IMR-90 (cell line): ENCODE measurements around the gene ADAMTSL1. TPM values are rescaled to one million over a fixed set of nuclear protein-coding genes. Genes with fewer than 3 reads are reported as not detected.

Source experiments
- ATAC-seq: fragments of 200-7000 bp; cut with Tn5 transposase; 2 replicates; pipeline ENCODE4 v1.9.1; 2020; ENCODE audit warnings: low read depth, mild to moderate bottlenecking, moderate library complexity
- BruUV-seq: library from RNA; stranded (reverse); fragments of 400-500 nt; replicated peaks from 2 replicates; lab custom pipeline; 2021; lab: Mats Ljungman, UMichigan
- CTCF ChIA-PET: fragments of 300-600 bp; formaldehyde crosslinking; extraction: SDS; loops from one replicate; lab custom pipeline; 2021; ENCODE audit warnings: antibody characterized with exemption; lab: Yijun Ruan, JAX
- POLR2A ChIA-PET: fragments of 300-600 bp; sonication (Branson Sonifier 250); formaldehyde crosslinking; loops from one replicate; lab custom pipeline; 2022; ENCODE audit warnings: antibody characterized with exemption; ENCODE audit not compliant: unreplicated experiment; lab: Charles Lee
- DNase-seq: peaks from one replicate; pipeline ENCODE4 v3.0.0; 2013
- H2AFZ ChIP-seq: replicated peaks from 2 replicates; pipeline ENCODE3; 2013; ENCODE audit warnings: low read length, mild to moderate bottlenecking; ENCODE audit not compliant: poor library complexity
- H2AK5ac ChIP-seq: 2 replicates; pipeline ENCODE4 v1.6.1; 2013; ENCODE audit warnings: low read depth, low read length, inconsistent platforms
- H2AK9ac ChIP-seq: replicated peaks from 2 replicates; pipeline ENCODE3; 2013; ENCODE audit warnings: mild to moderate bottlenecking, low read depth, low read length, moderate library complexity; ENCODE audit not compliant: poor library complexity
- H2BK120ac ChIP-seq: 2 replicates; pipeline ENCODE4 v1.6.1; 2013; ENCODE audit warnings: low read depth, low read length, inconsistent platforms
- H2BK15ac ChIP-seq: 3 replicates; pipeline ENCODE4 v1.6.1; 2013; ENCODE audit warnings: low read depth, low read length, inconsistent platforms
- H2BK20ac ChIP-seq: 2 replicates; pipeline ENCODE4 v1.6.1; 2013; ENCODE audit warnings: low read depth, mild to moderate bottlenecking, inconsistent platforms, low read length, moderate library complexity
- H2BK5ac ChIP-seq: 2 replicates; pipeline ENCODE4 v1.6.1; 2013; ENCODE audit warnings: mild to moderate bottlenecking, low read depth, low read length, inconsistent platforms; ENCODE audit not compliant: poor library complexity, severe bottlenecking
- H3K14ac ChIP-seq: replicated peaks from 2 replicates; pipeline ENCODE4 v1.6.1; 2013; ENCODE audit warnings: low read depth, low read length, inconsistent platforms
- H3K18ac ChIP-seq: 2 replicates; pipeline ENCODE4 v1.6.1; 2013; ENCODE audit warnings: low read depth, low read length, control low read depth
- H3K23ac ChIP-seq: 2 replicates; pipeline ENCODE4 v1.6.1; 2013; ENCODE audit warnings: low read depth, low read length, inconsistent platforms
- H3K27ac ChIP-seq: 2 replicates; pipeline ENCODE4 v1.5.1; 2013; ENCODE audit warnings: mild to moderate bottlenecking, control low read depth, low read length; ENCODE audit not compliant: insufficient read depth
- H3K27me3 ChIP-seq: 2 replicates; pipeline ENCODE4 v1.6.1; 2013; ENCODE audit warnings: low read length; ENCODE audit not compliant: control insufficient read depth, insufficient read depth
- H3K36me3 ChIP-seq: 2 replicates; pipeline ENCODE4 v1.6.1; 2013; ENCODE audit warnings: low read length, mixed read lengths; ENCODE audit not compliant: control insufficient read depth, insufficient read depth
- H3K4ac ChIP-seq: 2 replicates; pipeline ENCODE4 v1.6.1; 2013; ENCODE audit warnings: low read depth, low read length, inconsistent platforms
- H3K4me1 ChIP-seq: 2 replicates; pipeline ENCODE4 v1.6.1; 2013; ENCODE audit warnings: low read length, mixed read lengths; ENCODE audit not compliant: control insufficient read depth, insufficient read depth
- H3K4me2 ChIP-seq: 2 replicates; pipeline ENCODE4 v1.6.1; 2013; ENCODE audit warnings: low read depth, mild to moderate bottlenecking, control low read depth, low read length, moderate library complexity
- H3K4me3 ChIP-seq: 2 replicates; pipeline ENCODE4 v1.5.1; 2013; ENCODE audit warnings: low read depth, mild to moderate bottlenecking, control low read depth, low read length, moderate library complexity; ENCODE audit not compliant: insufficient read depth
- H3K56ac ChIP-seq: 2 replicates; pipeline ENCODE4 v1.6.1; 2013; ENCODE audit warnings: low read length, inconsistent platforms; ENCODE audit not compliant: insufficient read depth; ENCODE audit errors: extremely low read depth
- H3K79me1 ChIP-seq, 2 experiments: 2 replicates each; pipeline ENCODE4 v1.6.1; 2013; ENCODE audit warnings: low read length in 2 of 2, inconsistent platforms in 1 of 2, low read depth in 1 of 2
- H3K9ac ChIP-seq: 2 replicates; pipeline ENCODE4 v1.6.1; 2013; ENCODE audit warnings: low read depth, low read length, control low read depth
- H3K9me1 ChIP-seq: 2 replicates; pipeline ENCODE4 v1.6.1; 2013; ENCODE audit warnings: low read length, inconsistent platforms; ENCODE audit not compliant: insufficient read depth
- H3K9me3 ChIP-seq: 2 replicates; pipeline ENCODE4 v1.6.1; 2013; ENCODE audit warnings: low read length; ENCODE audit not compliant: control insufficient read depth, insufficient read depth
- H4K20me1 ChIP-seq: 2 replicates; pipeline ENCODE4 v1.6.1; 2013; ENCODE audit warnings: low read length, inconsistent platforms; ENCODE audit not compliant: insufficient read depth
- H4K5ac ChIP-seq: 2 replicates; pipeline ENCODE4 v1.6.1; 2013; ENCODE audit warnings: mild to moderate bottlenecking, low read depth, low read length, control low read depth
- H4K8ac ChIP-seq, 2 experiments: 2 replicates each; pipeline ENCODE4 v1.6.1; 2013; ENCODE audit warnings: low read depth in 2 of 2, low read length in 2 of 2, control low read depth in 1 of 2, inconsistent platforms in 1 of 2
- H4K91ac ChIP-seq: 2 replicates; pipeline ENCODE4 v1.6.1; 2013; ENCODE audit warnings: low read depth, low read length, inconsistent platforms; ENCODE audit not compliant: insufficient read depth
- CEBPB ChIP-seq: IDR thresholded peaks from 2 replicates; pipeline ENCODE4 v1.6.1; 2012; ENCODE audit warnings: low read depth, low read length, improper control_type of control experiment
- CTCF ChIP-seq: conservative IDR thresholded peaks from 2 replicates; pipeline ENCODE4 v1.5.1; 2012; ENCODE audit warnings: mild to moderate bottlenecking, low read depth, low read length, improper control_type of control experiment
- ELK1 ChIP-seq: fragments of 150-350 bp; IDR thresholded peaks from 2 replicates; pipeline ENCODE4 v1.6.1; 2016; ENCODE audit warnings: low read depth, mild to moderate bottlenecking, low read length, moderate library complexity, borderline replicate concordance
- MXI1 ChIP-seq: IDR thresholded peaks from 2 replicates; pipeline ENCODE4 v1.6.1; 2012; ENCODE audit warnings: low read depth, mild to moderate bottlenecking, low read length, moderate library complexity, borderline replicate concordance
- NFE2L2 ChIP-seq: fragments of 150-350 bp; IDR thresholded peaks from 2 replicates; pipeline ENCODE4 v1.6.1; 2016; ENCODE audit warnings: low read depth, mild to moderate bottlenecking, low read length
- RAD21 ChIP-seq: IDR thresholded peaks from 2 replicates; pipeline ENCODE4 v1.6.1; 2012; ENCODE audit warnings: low read length, improper control_type of control experiment
- RCOR1 ChIP-seq: IDR thresholded peaks from 2 replicates; pipeline ENCODE4 v1.6.1; 2012; ENCODE audit warnings: mild to moderate bottlenecking, low read length, improper control_type of control experiment; ENCODE audit not compliant: insufficient replicate concordance
- SMC3 ChIP-seq: fragments of 150-350 bp; IDR thresholded peaks from 2 replicates; pipeline ENCODE4 v1.6.1; 2016; ENCODE audit warnings: low read depth, mild to moderate bottlenecking, antibody characterized with exemption, low read length, moderate library complexity
- WGBS, 2 experiments: methylation state at CpG; one replicate each; pipeline versions ENCODE4 v1.1.5 to v1.1.7; 2013; ENCODE audit warnings: missing lambda C conversion rate in 2 of 2; ENCODE audit not compliant: insufficient read length in 1 of 2; ENCODE audit errors: extremely low coverage in 2 of 2; 5-methylcytosine and 5-hydroxymethylcytosine counted together
- dilution Hi-C: fragments of 300-500 bp; cut with HindIII; formaldehyde crosslinking; loops from one replicate; pipeline ENCODE4 v1.14.3; 2018; ENCODE audit warnings: low sequenced_read_pairs; ENCODE audit not compliant: unreplicated experiment
- in situ Hi-C: fragments of 300-500 bp; cut with MboI; formaldehyde crosslinking; loops from 3 replicates; pipeline ENCODE4 v1.14.3; 2019; ENCODE audit warnings: low sequenced_read_pairs, inconsistent platforms, mixed read lengths
- intact Hi-C: fragments of 100-400 bp; cut with micrococcal nuclease; formaldehyde crosslinking; loops from 2 replicates; pipeline ENCODE4 v1.10.0; 2022
- polyA plus RNA-seq, 3 experiments: library from polyadenylated mRNA; depleted of rRNA; stranded (reverse); fragments of >200 nt; gene quantifications; 2 replicates each; pipeline ENCODE4 v1.2.3, GENCODE V29; 2012; ENCODE audit warnings: low replicate concordance in 1 of 3
- total RNA-seq: library from RNA; depleted of rRNA; stranded (reverse); fragments of >200 nt; gene quantifications from 2 replicates; pipeline ENCODE4 v1.2.3, GENCODE V29; 2012

ADAMTSL1 gene
- total and polyA plus RNA-seq, 2 of the 4 experiments (the other 2 are of a cell fraction), result 38.2 to 62.2 TPM

DNA sequence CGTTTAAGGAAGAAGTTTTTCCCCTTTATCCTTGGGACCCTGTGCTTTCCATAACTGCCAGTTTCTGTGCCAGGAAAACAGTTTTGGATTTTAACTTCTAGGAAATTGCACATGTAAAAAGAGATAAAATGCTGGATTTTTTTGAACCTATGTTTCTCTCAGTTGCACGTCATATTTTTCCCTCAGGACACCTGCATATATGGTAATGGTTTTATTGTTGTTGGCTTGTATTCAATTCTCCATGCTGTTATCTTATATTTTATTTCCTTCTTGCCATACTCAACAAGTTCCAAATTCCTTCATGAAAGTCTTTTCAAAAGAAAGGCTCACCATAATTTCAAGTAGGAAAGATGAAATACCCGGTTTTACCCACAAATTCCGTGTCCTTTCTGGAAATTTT is 7.9 kb upstream of the ADAMTSL1 start:
- Histone ChIP-seq H2AK9ac (no peak overlapping the region), H3K23ac (no peak overlapping the region), H2BK20ac (no peak overlapping the region), H2BK120ac (no peak overlapping the region), H3K27me3 (no peaks in the 10 kb centered on the region), H3K4me2 (no peak overlapping the region), H3K4me3 (no peak overlapping the region), H3K4ac (no peak overlapping the region), H3K9me3 (peaks cover 3% of the 10 kb centered on the region; the same call in 1 of the 2 replicates), H4K20me1 (no peaks in the 10 kb centered on the region), H4K8ac (no peak overlapping the region), H3K79me1 (no peaks in the 10 kb centered on the region), H3K9me1 (peaks cover 2% of the 10 kb centered on the region; the same call in 1 of the 2 replicates), H3K56ac (no peak overlapping the region), H4K5ac (no peak overlapping the region), H2AK5ac (no peak overlapping the region), H3K27ac (no peak overlapping the region), H2BK5ac (no peak overlapping the region), H2BK15ac (no peak overlapping the region), H2AFZ (no peak overlapping the region), H4K91ac (no peak overlapping the region), H3K4me1 (no peaks in the 10 kb centered on the region; the same call in 1 of the 2 replicates), H3K14ac (no peak overlapping the region), H3K18ac (no peak overlapping the region), H3K36me3 (no peaks in the 10 kb centered on the region), H3K9ac (no peak overlapping the region)
- dilution Hi-C loops, result no loop called here
- in situ Hi-C loops, result no loop called here
- CTCF ChIA-PET, result no interaction called here
- intact Hi-C loops, result no loop called here
- no peak for ATAC-seq
- no CpG with 5 or more reads among the region's 4 CpGs for WGBS, 2 experiments
- TF ChIP-seq SMC3, result no peak
- TF ChIP-seq CEBPB, result no peak
- no peak for TF ChIP-seq RCOR1
- no peak for TF ChIP-seq ELK1
- TF ChIP-seq RAD21, result no peak
- no peak for TF ChIP-seq CTCF
- TF ChIP-seq NFE2L2, result no peak
- TF ChIP-seq MXI1, result no peak
- DNase-seq, result no peak
- BruUV-seq, result no TSS peak
- POLR2A ChIA-PET, result no interaction called here
